NCI-H748 (cell line): ENCODE data around the gene TMIGD2.
A peak's percentile ranks its signal among the peaks of the same experiment; 100 is the strongest.

Experiments used
- DNase-seq: peaks from one replicate; lab custom pipeline; 2025; ENCODE audit not compliant: unreplicated experiment; lab: John Stamatoyannopoulos, UW

The TMIGD2 gene

GRCh38 chr19:4327252-4327876, 25.2 kb upstream of the TMIGD2 start:
- DNase-seq, result no peak

GRCh38 chr19:4326837-4327251, 24.7 kb upstream of the TMIGD2 start:
- DNase-seq, result no peak

GRCh38 chr19:4326215-4326836, 24.1 kb upstream of the TMIGD2 start:
- DNase-seq, result no peak

- DNase-seq, result no peak
Measured at GRCh38 chr19:4324228-4324627, 22.0 kb upstream of the TMIGD2 start.

- DNase-seq, result no peak
Measured at GRCh38 chr19:4323692-4324091, 21.5 kb upstream of the TMIGD2 start.

- no peak for DNase-seq
Measured at GRCh38 chr19:4322942-4323665, 20.9 kb upstream of the TMIGD2 start.

- DNase-seq, result no peak
Measured at GRCh38 chr19:4320419-4320818, 18.2 kb upstream of the TMIGD2 start.

GRCh38 chr19:4319067-4319718, 17.0 kb upstream of the TMIGD2 start:
- no peak for DNase-seq

- DNase-seq, result no peak
Measured at GRCh38 chr19:4318460-4318859, 16.3 kb upstream of the TMIGD2 start.

GRCh38 chr19:4316956-4317355, 14.8 kb upstream of the TMIGD2 start:
- no peak for DNase-seq

- DNase-seq, result no peak
Measured at GRCh38 chr19:4313847-4314490, 11.8 kb upstream of the TMIGD2 start.

- no peak for DNase-seq
Measured at GRCh38 chr19:4310247-4311121, 8.3 kb upstream of the TMIGD2 start.

- DNase-seq, result no peak
Measured at GRCh38 chr19:4305659-4306058, 3.5 kb upstream of the TMIGD2 start.

- DNase-seq, result no peak
Measured at GRCh38 chr19:4305257-4305612, 3.0 kb upstream of the TMIGD2 start.

GRCh38 chr19:4304538-4305256, 2.5 kb upstream of the TMIGD2 start, which contains the start of gene FSD1:
Gene FSD1 (plus strand): TSS chr19:4304598. CDS start chr19:4304747, 149 bp downstream.
- DNase-seq, result peak; percentile 74

GRCh38 chr19:4303819-4304537, 1.8 kb upstream of the TMIGD2 start:
- DNase-seq, result no peak

GRCh38 chr19:4301590-4302242, 473 bp downstream of the TMIGD2 start:
- DNase-seq, result no peak

GRCh38 chr19:4300589-4300988, 1.6 kb downstream of the TMIGD2 start:
- DNase-seq, result no peak
